ENCODE measurements around the gene KRT8.

KRT8 gene

DNA sequence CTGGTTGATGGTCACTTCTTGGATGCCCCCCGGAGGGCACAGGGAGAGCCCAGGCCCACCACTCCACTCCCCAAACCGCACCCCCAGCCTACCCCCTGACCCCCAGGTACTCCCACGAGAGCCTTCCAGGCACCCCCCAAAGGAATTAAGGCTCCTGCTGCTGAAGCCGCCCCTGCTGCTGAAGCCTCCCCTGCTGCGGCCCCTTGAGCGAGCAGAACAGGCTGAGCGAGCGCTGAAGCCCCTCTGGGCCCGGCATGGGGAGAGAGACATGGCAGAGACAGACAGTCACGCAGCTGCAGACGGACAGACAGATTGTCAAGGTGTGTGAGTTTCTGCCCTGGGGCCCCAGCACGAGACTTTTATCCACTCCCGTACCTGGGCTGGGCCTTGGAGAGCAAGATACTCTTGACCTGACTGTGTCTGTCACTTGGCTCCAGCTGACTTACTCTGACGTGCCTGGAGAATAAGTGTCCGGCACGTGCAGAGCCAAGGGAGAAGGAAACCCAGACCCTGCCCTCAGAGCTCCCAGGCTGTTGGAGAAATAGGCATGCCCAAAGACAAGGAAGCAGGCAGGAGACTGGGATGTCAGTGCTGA is 56.1 kb downstream of the KRT8 start, which contains the start of gene KRT78:
TSS of gene KRT78 (minus strand) at position 334 of the 595 bp plus-strand sequence. CDS start at position 270, 64 bp downstream.
- whole genome bisulfite sequencing, 2 experiments, result 92% methylated on average over 16 of the region's 16 CpGs
- Histone ChIP-seq H3K36me3 (ENCODE audit: control insufficient read depth, insufficient read depth, low read length) (no peaks in the 10 kb centered on the region), H3K27me3 (ENCODE audit: control insufficient read depth, insufficient read depth, low read length, poor library complexity, severe bottlenecking) (no peaks in the 10 kb centered on the region)

GRCh38 chr12:52847335-52848102 is 57.4 kb downstream of the KRT8 start:
- Histone ChIP-seq H3K9me3 (ENCODE audit: control insufficient read depth, low read length) (no peaks in the 10 kb centered on the region), H3K4me3 (ENCODE audit: insufficient read depth, low read depth, low read length) (no peak overlapping the region), H3K36me3 (ENCODE audit: control insufficient read depth, insufficient read depth, low read length) (no peaks in the 10 kb centered on the region), H3K4me1 (ENCODE audit: control insufficient read depth, insufficient read depth, low read length) (no peaks in the 10 kb centered on the region), H3K27me3 (ENCODE audit: control insufficient read depth, insufficient read depth, low read length, poor library complexity, severe bottlenecking) (no peaks in the 10 kb centered on the region), H3K27ac (ENCODE audit: insufficient read depth, low read depth, low read length, poor library complexity, severe bottlenecking) (no peak overlapping the region)
- WGBS, 2 experiments, result 91 to 93% methylated on average over 12 of the region's 12 CpGs

More for the DNA sequence above, 56.1 kb downstream of the KRT8 start, which contains the start of gene KRT78:
- H3K4me1 ChIP-seq (ENCODE audit: control insufficient read depth, insufficient read depth, low read length), result no peaks in the 10 kb centered on the region
- H3K4me3 ChIP-seq (ENCODE audit: insufficient read depth, low read depth, low read length), result no peak within 1 kb of the TSS
- no peaks in the 10 kb centered on the region for H3K9me3 ChIP-seq (ENCODE audit: control insufficient read depth, low read length)
- H3K27ac ChIP-seq (ENCODE audit: insufficient read depth, low read depth, low read length, poor library complexity, severe bottlenecking), result no peak within 1 kb of the TSS
